ENCODE data around the gene NDUFS7.

- no peak for TF ChIP-seq EZH2 (IDR thresholded peaks at IDR 0.05; ENCODE audit: borderline replicate concordance, low read length)
- TF ChIP-seq CTCF (conservative IDR thresholded peaks at IDR 0.05 in 1 of 2, IDR thresholded peaks at IDR 0.05 in 1 of 2; ENCODE audit: extremely low read depth in 1 of 2, insufficient read depth in 1 of 2, low read depth in 1 of 2, low read length in 2 of 2), result no peak
These were observed 40.7 kb upstream of the NDUFS7 start for GRCh38 chr19:1343041-1343440.

All from mammary epithelial cell (primary cell).